HepG2 (cell line): Measurements from ENCODE around the gene POLR3GL. TPM values are rescaled to one million over a fixed set of nuclear protein-coding genes. Genes with fewer than 3 reads are reported as not detected.

ENCODE experiments used
- ATAC-seq: fragments of 200-7000 bp; cut with Tn5 transposase; 3 replicates; pipeline ENCODE4 v1.9.1; 2020; ENCODE audit warnings: mild to moderate bottlenecking, moderate library complexity
- BruUV-seq: library from RNA; stranded (reverse); fragments of 400-500 nt; replicated peaks from 2 replicates; lab custom pipeline; 2021; lab: Mats Ljungman, UMichigan
- CTCF ChIA-PET: fragments of 300-600 bp; formaldehyde crosslinking; extraction: SDS; loops from one replicate; lab custom pipeline; 2021; ENCODE audit warnings: low total read pairs, inconsistent platforms, low intra/inter-chr PET ratio; lab: Yijun Ruan, JAX
- POLR2A ChIA-PET: fragments of 350-600 bp; sonication (Branson Sonifier 250); formaldehyde crosslinking; loops from one replicate; lab custom pipeline; 2020; ENCODE audit warnings: antibody characterized with exemption, inconsistent platforms; lab: Yijun Ruan, JAX
- DNase-seq: peaks from one replicate; pipeline ENCODE4 v3.0.0-alpha.2; 2015; ENCODE audit warnings: low spot score
- FAIRE-seq: peaks from 3 replicates; lab custom pipeline; 2011; peaks lifted over from hg19 to GRCh38; lab: Jason Lieb, UNC
- H2AFZ ChIP-seq: one replicate; pipeline ENCODE4 v1.6.1; 2011; ENCODE audit warnings: low read length, inconsistent platforms
- H3K27ac ChIP-seq: fragments of 300-600 bp; 3 replicates; pipeline ENCODE4 v1.8.0; 2011; ENCODE audit warnings: mixed run types, mild to moderate bottlenecking, mixed read lengths, low read length, inconsistent platforms; ENCODE audit not compliant: insufficient read depth; ENCODE audit errors: extremely low read length
- H3K27me3 ChIP-seq, 2 experiments: fragments of 200-600 bp in 1 of 2; 2 replicates in 1 of 2; 3 replicates in 1 of 2; pipeline versions ENCODE4 v1.6.0 to v1.8.0; 2011; ENCODE audit warnings: low read length in 2 of 2, mild to moderate bottlenecking in 2 of 2, moderate library complexity in 2 of 2, inconsistent platforms in 1 of 2; ENCODE audit not compliant: insufficient read depth in 2 of 2, control insufficient read depth in 1 of 2
- H3K36me3 ChIP-seq, 2 experiments: fragments of 200-600 bp in 1 of 2; replicated peaks in 1 of 2; 2 replicates in 1 of 2; 3 replicates in 1 of 2; pipeline versions ENCODE4 v1.5.1 to v1.8.0; 2011; ENCODE audit warnings: low read length in 2 of 2, inconsistent platforms in 1 of 2; ENCODE audit not compliant: insufficient read depth in 2 of 2, control insufficient read depth in 1 of 2
- H3K4me1 ChIP-seq: 2 replicates; pipeline ENCODE4 v1.5.1; 2012; ENCODE audit warnings: low read length, inconsistent platforms; ENCODE audit not compliant: insufficient read depth
- H3K4me2 ChIP-seq: 2 replicates; pipeline ENCODE4 v1.6.0; 2011; ENCODE audit warnings: low read depth, low read length, inconsistent platforms
- H3K4me3 ChIP-seq, 3 experiments: fragments of 200-600 bp in 1 of 3; sonication (generic), shearing (Covaris generic) in 1 of 3; replicated peaks in 1 of 3; 2 replicates each; pipeline ENCODE4 v1.5.1; 2011 to 2016; ENCODE audit warnings: low read length in 3 of 3, inconsistent platforms in 2 of 3, low read depth in 2 of 3, mild to moderate bottlenecking in 2 of 3, control low read depth in 1 of 3, mixed read lengths in 1 of 3; ENCODE audit not compliant: insufficient read depth in 1 of 3
- H3K79me2 ChIP-seq: one replicate; pipeline ENCODE4 v1.6.1; 2011; ENCODE audit warnings: low read length, inconsistent platforms; ENCODE audit not compliant: insufficient read depth
- H3K9ac ChIP-seq: 2 replicates; pipeline ENCODE4 v1.6.0; 2011; ENCODE audit warnings: mild to moderate bottlenecking, low read depth, low read length, inconsistent platforms; ENCODE audit not compliant: insufficient read depth
- H3K9me3 ChIP-seq: 2 replicates; pipeline ENCODE4 v1.5.1; 2012; ENCODE audit warnings: mild to moderate bottlenecking, low read length
- H4K20me1 ChIP-seq: 2 replicates; pipeline ENCODE4 v1.6.0; 2011; ENCODE audit warnings: inconsistent platforms, mild to moderate bottlenecking, low read length, moderate library complexity; ENCODE audit not compliant: insufficient read depth
- CREB1 ChIP-seq, 2 experiments: fragments of 450-650 bp in 1 of 2; IDR thresholded peaks; 2 replicates each; pipeline ENCODE4 v1.6.1; 2016 to 2017; ENCODE audit warnings: control low read depth in 1 of 2, mild to moderate bottlenecking in 1 of 2, missing compliant biosample characterization in 1 of 2, missing genetic modification characterization in 1 of 2
- HNRNPH1 ChIP-seq: fragments of 200-400 bp; formaldehyde crosslinking; optimal IDR thresholded peaks from 2 replicates; pipeline ENCODE3; 2017; ENCODE audit warnings: mild to moderate bottlenecking, low read depth, low read length
- PHF5A ChIP-seq: IDR thresholded peaks from one replicate; pipeline ENCODE4 v1.6.1; 2018; ENCODE audit warnings: low read depth, missing genetic modification reagents; ENCODE audit not compliant: unreplicated experiment
- RAD51 ChIP-seq: fragments of 450-650 bp; IDR thresholded peaks from 2 replicates; pipeline ENCODE4 v1.6.1; 2016; ENCODE audit warnings: borderline replicate concordance
- SP1 ChIP-seq, 2 experiments: fragments of 450-650 bp in 1 of 2; sonication (generic) in 1 of 2; formaldehyde crosslinking in 1 of 2; IDR thresholded peaks; 2 replicates each; pipeline versions ENCODE4 v1.4.0 to v1.6.1; 2016 to 2020; ENCODE audit warnings: missing genetic modification reagents in 1 of 2
- STAG1 ChIP-seq: sonication (generic); formaldehyde crosslinking; IDR thresholded peaks from 2 replicates; pipeline ENCODE4 v1.4.0; 2020; ENCODE audit warnings: missing genetic modification reagents
- TBL1XR1 ChIP-seq: fragments of 150-350 bp; IDR thresholded peaks from 2 replicates; pipeline ENCODE4 v1.6.1; 2014; ENCODE audit warnings: borderline replicate concordance, low read length; ENCODE audit not compliant: partially characterized antibody
- USF2 ChIP-seq, 2 experiments: sonication (generic) in 1 of 2; formaldehyde crosslinking in 1 of 2; IDR thresholded peaks; 2 replicates each; pipeline versions ENCODE4 v1.5.1 to v1.6.1; 2011 to 2020; ENCODE audit warnings: borderline replicate concordance in 1 of 2, low read depth in 1 of 2, low read length in 1 of 2, mild to moderate bottlenecking in 1 of 2, missing genetic modification reagents in 1 of 2, moderate library complexity in 1 of 2
- ZFP82 ChIP-seq: sonication (generic); formaldehyde crosslinking; IDR thresholded peaks from 2 replicates; pipeline ENCODE4 v1.5.1; 2020; ENCODE audit warnings: mild to moderate bottlenecking, missing genetic modification reagents, borderline replicate concordance
- ZNF432 ChIP-seq: sonication (generic); formaldehyde crosslinking; IDR thresholded peaks from 2 replicates; pipeline ENCODE4 v1.5.0; 2020; ENCODE audit warnings: missing genetic modification reagents, mild to moderate bottlenecking, borderline replicate concordance
- ZNF83 ChIP-seq: sonication (generic); formaldehyde crosslinking; IDR thresholded peaks from 2 replicates; pipeline ENCODE4 v1.4.0; 2020; ENCODE audit warnings: missing genetic modification reagents, mild to moderate bottlenecking, borderline replicate concordance
- WGBS: methylation state at CpG from one replicate; pipeline ENCODE4 v1.1.6; 2017; ENCODE audit warnings: low lambda C conversion rate; 5-methylcytosine and 5-hydroxymethylcytosine counted together
- in situ Hi-C: cut with HindIII; loops from 2 replicates; pipeline ENCODE4 v1.10.0; 2017; ENCODE audit warnings: low pct_unique_long_range_greater_than_20kb; ENCODE audit not compliant: extremely low pct_ligation_motif_present
- intact Hi-C: fragments of 100-400 bp; cut with micrococcal nuclease; formaldehyde crosslinking; loops from one replicate; pipeline ENCODE4 v1.10.0; 2022; ENCODE audit not compliant: unreplicated experiment
- polyA plus RNA-seq, 8 experiments: library from polyadenylated mRNA; depleted of rRNA in 3 of 8; stranded (reverse) in 7 of 8; unstranded in 1 of 8; fragments of >200 nt; fragmentation: Illumina TruSeq in 4 of 8; extraction: Trizol in 4 of 8; gene quantifications; 2 replicates each; pipeline versions ENCODE4 v1.2.1 to v1.2.3, GENCODE V29; 2011 to 2016; ENCODE audit warnings: low read depth in 4 of 8, missing spikeins in 1 of 8, mixed read lengths in 1 of 8; ENCODE audit not compliant: insufficient read depth in 1 of 8
- total RNA-seq, 5 experiments: library from RNA; depleted of rRNA; stranded (reverse); fragments of >200 nt; fragmentation: Illumina TruSeq; extraction: Trizol; gene quantifications; 2 replicates each; pipeline ENCODE4 v1.2.3, GENCODE V29; 2016; ENCODE audit warnings: low read depth in 1 of 5

POLR3GL gene
- total and polyA plus RNA-seq, 2 of the 13 experiments (the other 11 are each of a cell fraction or from before 2014, with no cell fraction given) = 11.5 to 12.4 TPM

- no peak for TF ChIP-seq ZNF432
- no peak for TF ChIP-seq SP1 (IDR thresholded peaks at IDR 0.05)
- no peak for TF ChIP-seq SP1 (CRISPR knock-in tag; IDR thresholded peaks at IDR 0.05)
- no peak for TF ChIP-seq PHF5A (CRISPR knock-in tag)
- TF ChIP-seq HNRNPH1 = no peak
- peak; percentile 91 for TF ChIP-seq STAG1
- no peak for TF ChIP-seq TBL1XR1
- no peak for TF ChIP-seq ZNF83 (CRISPR knock-in tag)
Observed at GRCh38 chr1:146012703-146013558, 48.4 kb downstream of the POLR3GL start (continued).

GRCh38 chr1:146013559-146013922 lies 49.1 kb downstream of the POLR3GL start:
- Histone ChIP-seq H2AFZ (no peak overlapping the region), H3K9me3 (no peaks in the 10 kb centered on the region), H3K27ac (no peak overlapping the region), H4K20me1 (no peaks in the 10 kb centered on the region), H3K27me3 (no peaks in the 10 kb centered on the region), H3K4me2 (no peak overlapping the region), H3K9ac (no peak overlapping the region), H3K4me3 (no peak overlapping the region), H3K4me1 (peaks cover 22% of the 10 kb centered on the region), H3K79me2 (no peaks in the 10 kb centered on the region), H3K36me3 (no peaks in the 10 kb centered on the region)
- DNase-seq = no peak
- 42% methylated on average over 6 of the region's 6 CpGs for WGBS
- in situ Hi-C loops (loop anchor here (5.0 to 10.0 kb wide), 2 partner anchors 36 to 169 kb away; partner anchors contain the start of gene NUDT17), intact Hi-C loops (loop anchor here (1.0 kb wide), 2 partner anchors 121 to 168 kb away; partner anchors contain the start of gene NUDT17)
- ChIA-PET POLR2A (no interaction called here), CTCF (interaction anchor here (0.8 to 2.9 kb wide), 4 partner anchors 35 to 168 kb away, joined by 3 to 23 read pairs (median 14); partner anchors contain the start of gene NUDT17)
- ATAC-seq = no peak
- no TSS peak for BruUV-seq
- no peak for FAIRE-seq
- no peak for TF ChIP-seq ZFP82 (CRISPR knock-in tag)
- TF ChIP-seq RAD51 = peak; percentile 63; the same call in 1 of the 2 replicates
- peak; percentile 4; the same call in 1 of the 2 replicates for TF ChIP-seq CREB1 (IDR thresholded peaks at IDR 0.05)
- TF ChIP-seq CREB1 (CRISPR knock-in tag; IDR thresholded peaks at IDR 0.05) = no peak
- TF ChIP-seq USF2 (IDR thresholded peaks at IDR 0.05; ENCODE audit: low read depth, low read length) = 0 out of 2 replicates have a peak, but pooled peaks have one; percentile 37
- TF ChIP-seq USF2 (CRISPR knock-in tag; IDR thresholded peaks at IDR 0.05; ENCODE audit: borderline replicate concordance) = no peak; the same call in 1 of the 2 replicates
